Nephron (organoid): ENCODE data around the gene GTF2A2.
A peak's percentile ranks its signal among the peaks of the same experiment; 100 is the strongest.

ENCODE experiments used
- H3K27ac Mint-ChIP-seq, 3 experiments: 2 replicates each; pipeline ENCODE4 v1.8.0; 2020; ENCODE audit warnings: mixed read lengths in 3 of 3, mild to moderate bottlenecking in 2 of 3, moderate library complexity in 1 of 3
- H3K27me3 Mint-ChIP-seq: 2 replicates; pipeline ENCODE4 v1.8.0; 2021; ENCODE audit warnings: low read depth, mild to moderate bottlenecking, moderate library complexity, mixed read lengths
- H3K36me3 Mint-ChIP-seq: 2 replicates; pipeline ENCODE4 v1.8.0; 2020; ENCODE audit warnings: low read depth, mixed read lengths
- H3K4me1 Mint-ChIP-seq: 2 replicates; pipeline ENCODE4 v1.8.0; 2020; ENCODE audit warnings: mixed read lengths
- H3K4me3 Mint-ChIP-seq, 3 experiments: 2 replicates each; pipeline ENCODE4 v1.8.0; 2020; ENCODE audit warnings: mild to moderate bottlenecking in 3 of 3, mixed read lengths in 3 of 3, moderate library complexity in 2 of 3
- H3K9me3 Mint-ChIP-seq: 2 replicates; pipeline ENCODE4 v1.8.0; 2020; ENCODE audit warnings: mixed read lengths
- TF ChIP-seq, protein P1 (sequence below), 3 experiments: fragments of 200-600 bp; sonication (generic); IDR thresholded peaks; one replicate each; pipeline ENCODE4 v1.5.0; 2021; ENCODE audit warnings: antibody characterized with exemption in 3 of 3; ENCODE audit not compliant: unreplicated experiment in 3 of 3

Gene GTF2A2

GRCh38 chr15:59678620-59679019, 21.3 kb upstream of the GTF2A2 start:
- no peaks in the 10 kb centered on the region for H3K9me3 Mint-ChIP-seq
- no peak overlapping the region for H3K4me3 Mint-ChIP-seq
- TF ChIP-seq, protein P1, sequence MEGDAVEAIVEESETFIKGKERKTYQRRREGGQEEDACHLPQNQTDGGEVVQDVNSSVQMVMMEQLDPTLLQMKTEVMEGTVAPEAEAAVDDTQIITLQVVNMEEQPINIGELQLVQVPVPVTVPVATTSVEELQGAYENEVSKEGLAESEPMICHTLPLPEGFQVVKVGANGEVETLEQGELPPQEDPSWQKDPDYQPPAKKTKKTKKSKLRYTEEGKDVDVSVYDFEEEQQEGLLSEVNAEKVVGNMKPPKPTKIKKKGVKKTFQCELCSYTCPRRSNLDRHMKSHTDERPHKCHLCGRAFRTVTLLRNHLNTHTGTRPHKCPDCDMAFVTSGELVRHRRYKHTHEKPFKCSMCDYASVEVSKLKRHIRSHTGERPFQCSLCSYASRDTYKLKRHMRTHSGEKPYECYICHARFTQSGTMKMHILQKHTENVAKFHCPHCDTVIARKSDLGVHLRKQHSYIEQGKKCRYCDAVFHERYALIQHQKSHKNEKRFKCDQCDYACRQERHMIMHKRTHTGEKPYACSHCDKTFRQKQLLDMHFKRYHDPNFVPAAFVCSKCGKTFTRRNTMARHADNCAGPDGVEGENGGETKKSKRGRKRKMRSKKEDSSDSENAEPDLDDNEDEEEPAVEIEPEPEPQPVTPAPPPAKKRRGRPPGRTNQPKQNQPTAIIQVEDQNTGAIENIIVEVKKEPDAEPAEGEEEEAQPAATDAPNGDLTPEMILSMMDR (IDR thresholded peaks at IDR 0.05; ENCODE audit: unreplicated experiment in 3 of 3): no peak
- no peaks in the 10 kb centered on the region for H3K4me1 Mint-ChIP-seq
- H3K27me3 Mint-ChIP-seq: no peaks in the 10 kb centered on the region
- peaks cover 67% of the 10 kb centered on the region for H3K36me3 Mint-ChIP-seq
- H3K27ac Mint-ChIP-seq: no peak overlapping the region

DNA sequence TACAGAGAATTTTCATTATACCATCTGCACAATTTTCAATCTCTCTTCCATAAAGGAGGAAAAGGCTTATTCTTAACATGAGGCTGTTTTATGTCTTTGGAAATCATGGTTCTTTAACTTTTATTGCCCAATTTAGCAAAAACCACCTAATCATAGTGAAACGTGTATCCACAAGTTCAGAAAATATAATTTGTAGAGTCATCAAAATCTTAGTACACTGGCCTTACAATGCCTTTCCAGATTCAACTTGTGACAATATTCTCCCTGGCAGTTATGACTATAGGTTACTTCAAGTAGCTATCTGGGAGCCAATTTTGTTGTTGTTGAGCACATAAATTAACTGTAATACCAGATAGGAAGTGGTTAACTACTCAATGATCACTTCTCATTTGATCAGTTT, 20.9 kb upstream of the GTF2A2 start:
- H3K27me3 Mint-ChIP-seq: no peaks in the 10 kb centered on the region
- H3K36me3 Mint-ChIP-seq: peaks cover 65% of the 10 kb centered on the region
- H3K27ac Mint-ChIP-seq: no peak overlapping the region
- TF ChIP-seq, protein P1 (IDR thresholded peaks at IDR 0.05; ENCODE audit: unreplicated experiment in 3 of 3): no peak
- H3K9me3 Mint-ChIP-seq: no peaks in the 10 kb centered on the region
- no peak overlapping the region for H3K4me3 Mint-ChIP-seq
- H3K4me1 Mint-ChIP-seq: no peaks in the 10 kb centered on the region

- Mint-ChIP-seq H3K27ac (peak overlapping the region in 1 of 3 experiments; percentile 72), H3K4me1 (no peaks in the 10 kb centered on the region), H3K4me3 (no peak overlapping the region), H3K36me3 (peaks cover 64% of the 10 kb centered on the region), H3K27me3 (no peaks in the 10 kb centered on the region), H3K9me3 (no peaks in the 10 kb centered on the region)
- TF ChIP-seq, protein P1 (IDR thresholded peaks at IDR 0.05; ENCODE audit: unreplicated experiment in 3 of 3): no peak
Measured at GRCh38 chr15:59676565-59676964, 19.2 kb upstream of the GTF2A2 start.

- no peaks in the 10 kb centered on the region for H3K4me1 Mint-ChIP-seq
- TF ChIP-seq, protein P1 (IDR thresholded peaks at IDR 0.05; ENCODE audit: unreplicated experiment in 3 of 3): no peak
- H3K36me3 Mint-ChIP-seq: peaks cover 67% of the 10 kb centered on the region
- H3K27ac Mint-ChIP-seq: no peak overlapping the region
- no peak overlapping the region for H3K4me3 Mint-ChIP-seq
- H3K27me3 Mint-ChIP-seq: no peaks in the 10 kb centered on the region
- no peaks in the 10 kb centered on the region for H3K9me3 Mint-ChIP-seq
Measured at GRCh38 chr15:59674361-59674877, 17.1 kb upstream of the GTF2A2 start.

DNA sequence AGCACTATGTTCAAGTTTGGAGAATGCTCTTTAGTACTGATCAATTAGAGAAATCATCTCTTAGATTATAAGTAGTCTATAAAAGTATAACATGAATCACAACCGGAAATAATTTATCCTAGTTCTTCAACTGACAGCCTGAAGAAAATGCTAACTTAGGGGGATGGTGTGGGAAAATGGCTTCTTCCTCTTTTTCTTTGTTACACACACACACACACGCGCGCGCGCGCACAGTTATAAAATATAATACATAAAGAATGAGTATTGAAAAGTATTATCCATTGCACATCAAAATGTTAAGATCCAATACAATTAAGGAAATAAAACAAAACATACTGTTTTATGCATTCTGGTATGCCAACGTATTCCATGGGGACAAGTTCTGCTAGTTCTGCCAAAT, 11.2 kb upstream of the GTF2A2 start:
- Mint-ChIP-seq H3K9me3 (no peaks in the 10 kb centered on the region), H3K27ac (no peak overlapping the region), H3K27me3 (no peaks in the 10 kb centered on the region), H3K36me3 (peaks cover 50% of the 10 kb centered on the region), H3K4me3 (no peak overlapping the region), H3K4me1 (no peaks in the 10 kb centered on the region)
- TF ChIP-seq, protein P1 (IDR thresholded peaks at IDR 0.05; ENCODE audit: unreplicated experiment in 3 of 3): no peak

GRCh38 chr15:59662260-59662659, 4.9 kb upstream of the GTF2A2 start:
- H3K4me1 Mint-ChIP-seq: peaks cover 6% of the 10 kb centered on the region
- TF ChIP-seq, protein P1 (IDR thresholded peaks at IDR 0.05; ENCODE audit: unreplicated experiment in 3 of 3): no peak
- no peaks in the 10 kb centered on the region for H3K9me3 Mint-ChIP-seq
- H3K4me3 Mint-ChIP-seq: no peak overlapping the region
- H3K27ac Mint-ChIP-seq: peak overlapping the region in 1 of 3 experiments; percentile 72
- H3K27me3 Mint-ChIP-seq: no peaks in the 10 kb centered on the region
- H3K36me3 Mint-ChIP-seq: peaks cover 25% of the 10 kb centered on the region
